Stomach (tissue), 9 donors: ENCODE data around the gene KRT76. TPM values are rescaled to one million over a fixed set of nuclear protein-coding genes. Genes with fewer than 3 reads are reported as not detected.

Source experiments
- DNase-seq, 2 donors: peaks; one replicate each; pipeline versions ENCODE4 v3.0.0 to v3.0.0-alpha.2; 2013 to 2019
- H3K27ac ChIP-seq, 5 donors: fragments of 200-600 bp in 4 of 5; sonication (generic) in 4 of 5; one replicate each; pipeline ENCODE4 v1.5.1; 2013 to 2019; ENCODE audit warnings: mild to moderate bottlenecking in 1 of 5, moderate library complexity in 1 of 5
- H3K27me3 ChIP-seq, 3 donors: fragments of 200-600 bp; sonication (generic); one replicate each; pipeline ENCODE4 v1.5.1; 2017 to 2019; ENCODE audit warnings: mixed run types in 1 of 3
- H3K36me3 ChIP-seq, 4 donors: fragments of 200-600 bp; sonication (generic); 1 replicate in 3 of 4; 2 replicates in 1 of 4; pipeline ENCODE4 v1.5.1; 2016 to 2019
- H3K4me1 ChIP-seq, 4 donors: fragments of 200-600 bp; sonication (generic); one replicate each; pipeline ENCODE4 v1.5.1; 2016 to 2019
- H3K4me3 ChIP-seq, 4 donors: fragments of 200-600 bp; sonication (generic) in 3 of 4; one replicate each; pipeline ENCODE4 v1.5.1; 2016 to 2019; ENCODE audit warnings: mild to moderate bottlenecking in 1 of 4
- H3K9me3 ChIP-seq, 4 donors: fragments of 200-600 bp; sonication (generic); one replicate each; pipeline ENCODE4 v1.5.1; 2016 to 2019
- CTCF ChIP-seq, 7 experiments: fragments of 450-650 bp in 4 of 7; fragments of 200-600 bp in 3 of 7; sonication (generic) in 3 of 7; IDR thresholded peaks; one replicate each; pipeline ENCODE4 v1.5.1; 2016 to 2019; ENCODE audit warnings: antibody characterized with exemption in 7 of 7, control low read depth in 2 of 7, mild to moderate bottlenecking in 1 of 7
- EP300 ChIP-seq: sonication (generic); formaldehyde crosslinking; IDR thresholded peaks from one replicate; pipeline ENCODE4 v1.6.1; 2017; ENCODE audit warnings: antibody characterized with exemption
- POLR2A ChIP-seq, 4 donors: fragments of 450-650 bp; IDR thresholded peaks; one replicate each; pipeline ENCODE4 v1.6.1; 2016; ENCODE audit warnings: antibody characterized with exemption in 4 of 4, control low read depth in 2 of 4, mild to moderate bottlenecking in 1 of 4, moderate library complexity in 1 of 4
- POLR2AphosphoS5 ChIP-seq, 3 donors: sonication (generic); formaldehyde crosslinking; IDR thresholded peaks; one replicate each; pipeline ENCODE4 v1.6.1; 2016; ENCODE audit warnings: antibody characterized with exemption in 3 of 3
- WGBS, 5 donors: extraction: QIAGEN DNeasy Blood & Tissue Kit in 3 of 5; methylation state at CpG; one replicate each; pipeline versions ENCODE4 v1.1.5 to v1.1.7; 2013 to 2018; 5-methylcytosine and 5-hydroxymethylcytosine counted together
- intact Hi-C: fragments of 100-400 bp; cut with DNase I; formaldehyde crosslinking; loops from one replicate; pipeline ENCODE4 v1.15.1; 2023; ENCODE audit warnings: low total_unique reads
- polyA plus RNA-seq, 3 donors: library from polyadenylated mRNA; stranded (reverse); fragments of 200-250 nt; gene quantifications; one replicate each; pipeline ENCODE4 v1.2.3, GENCODE V29; 2013
- total RNA-seq, 5 donors: library from RNA; depleted of rRNA; stranded (reverse); fragments of >200 nt; gene quantifications; one replicate each; pipeline versions ENCODE4 v1.1.0 to v1.2.3, GENCODE V29; 2014 to 2016
- donor health status: healthy with polysubstance abuse.
- donor health status: Bipolar disorder and iron deficiency.
- donor health status: healthy.

The KRT76 gene
- total and polyA plus RNA-seq, 8 donors: not detected

DNA sequence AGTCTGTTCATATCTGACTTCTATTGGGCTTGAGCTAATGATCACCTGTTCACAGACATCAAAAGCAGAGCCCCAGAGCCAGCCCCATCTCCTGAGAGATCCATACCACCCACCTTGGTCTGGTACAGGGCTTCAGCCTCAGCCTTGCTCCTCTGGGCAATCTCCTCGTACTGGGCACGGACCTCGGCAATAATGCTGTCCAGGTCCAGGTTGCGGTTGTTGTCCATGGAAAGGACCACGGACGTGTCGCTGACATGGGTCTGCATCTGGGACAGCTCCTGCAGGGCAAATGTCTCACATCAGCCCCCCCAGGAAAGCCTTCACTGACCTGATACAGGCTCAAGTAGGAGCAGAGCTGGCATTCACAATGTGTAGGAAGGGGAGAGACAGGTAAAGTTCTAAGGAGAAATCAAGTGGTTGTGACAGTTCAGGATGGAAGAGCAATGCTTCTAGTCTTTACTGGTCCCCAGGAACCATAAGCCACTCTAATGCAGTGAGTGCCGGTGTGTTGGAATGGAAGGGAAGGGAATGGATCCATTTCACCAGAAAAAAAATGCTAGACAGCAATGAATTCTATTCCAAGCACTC is 31.5 kb upstream of the KRT76 start:
- no peak for TF ChIP-seq CTCF (IDR thresholded peaks at IDR 0.05)
- no peak for TF ChIP-seq EP300
- TF ChIP-seq POLR2A (IDR thresholded peaks at IDR 0.05): no peak
- TF ChIP-seq POLR2AphosphoS5 (IDR thresholded peaks at IDR 0.05): no peak
- DNase-seq: no peak
- Histone ChIP-seq H3K4me1 (no peaks in the 10 kb centered on the region), H3K27me3 (peaks cover 0 to 10% (median 0%) of the 10 kb centered on the region in 3 donors), H3K27ac (no peak overlapping the region), H3K9me3 (no peaks in the 10 kb centered on the region), H3K36me3 (no peaks in the 10 kb centered on the region), H3K4me3 (no peak overlapping the region)
- intact Hi-C loops: no loop called here
- 90 to 94% (median 92%) methylated on average over 8 of the region's 8 CpGs for WGBS, 5 donors

DNA sequence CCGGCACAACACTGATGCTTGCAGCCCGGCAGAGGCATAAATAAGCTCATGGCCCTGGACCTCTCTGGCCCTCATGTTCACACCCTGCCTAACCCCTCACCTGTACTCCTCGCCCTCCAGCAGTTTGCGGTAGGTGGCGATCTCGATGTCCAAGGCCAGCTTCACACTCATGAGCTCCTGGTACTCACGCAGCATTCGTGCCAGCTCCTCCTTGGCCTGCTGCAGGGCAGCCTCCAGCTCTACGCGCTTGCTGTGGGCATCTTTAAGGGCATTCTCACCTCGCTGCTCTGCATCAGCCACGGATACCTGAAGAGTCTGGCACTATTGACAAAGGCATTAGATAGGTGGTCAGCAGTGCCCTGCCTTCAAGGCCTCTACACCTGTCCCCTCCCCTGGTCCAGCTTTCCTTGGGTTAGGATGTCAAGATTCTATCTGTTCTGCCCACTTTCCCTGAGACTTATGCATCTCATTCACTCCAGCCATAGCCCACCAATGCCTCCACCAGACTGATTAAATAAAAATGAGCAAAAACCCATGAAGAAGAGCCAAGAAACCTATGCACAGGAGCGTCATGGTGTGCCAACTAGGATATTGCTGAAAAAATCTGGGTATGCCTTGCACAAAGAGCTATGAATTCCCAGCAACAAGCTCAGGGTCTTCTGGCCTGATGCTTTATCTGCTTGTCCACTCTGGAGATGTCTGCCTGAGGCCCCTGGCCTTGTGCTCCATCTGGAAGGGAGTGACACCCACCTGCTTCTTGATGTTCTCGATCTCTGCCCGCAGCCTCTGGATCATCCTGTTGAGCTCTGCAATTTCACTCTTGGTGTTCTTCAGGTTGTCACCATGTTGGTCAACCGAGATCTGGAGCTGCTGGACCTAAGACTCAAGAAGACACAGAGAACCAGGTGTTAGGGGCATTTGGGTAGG is 30.7 kb upstream of the KRT76 start:
- no peak for DNase-seq
- Histone ChIP-seq H3K9me3 (no peaks in the 10 kb centered on the region), H3K4me1 (no peaks in the 10 kb centered on the region), H3K36me3 (no peaks in the 10 kb centered on the region), H3K27me3 (peaks cover 0 to 10% (median 0%) of the 10 kb centered on the region in 3 donors), H3K27ac (no peak overlapping the region), H3K4me3 (no peak overlapping the region)
- intact Hi-C loops: no loop called here
- 84 to 92% (median 89%) methylated on average over 11 to 16 of the region's 16 CpGs for WGBS, 5 donors
- TF ChIP-seq POLR2A (IDR thresholded peaks at IDR 0.05): no peak
- no peak for TF ChIP-seq CTCF (IDR thresholded peaks at IDR 0.05)
- no peak for TF ChIP-seq POLR2AphosphoS5 (IDR thresholded peaks at IDR 0.05)
- TF ChIP-seq EP300: no peak

DNA sequence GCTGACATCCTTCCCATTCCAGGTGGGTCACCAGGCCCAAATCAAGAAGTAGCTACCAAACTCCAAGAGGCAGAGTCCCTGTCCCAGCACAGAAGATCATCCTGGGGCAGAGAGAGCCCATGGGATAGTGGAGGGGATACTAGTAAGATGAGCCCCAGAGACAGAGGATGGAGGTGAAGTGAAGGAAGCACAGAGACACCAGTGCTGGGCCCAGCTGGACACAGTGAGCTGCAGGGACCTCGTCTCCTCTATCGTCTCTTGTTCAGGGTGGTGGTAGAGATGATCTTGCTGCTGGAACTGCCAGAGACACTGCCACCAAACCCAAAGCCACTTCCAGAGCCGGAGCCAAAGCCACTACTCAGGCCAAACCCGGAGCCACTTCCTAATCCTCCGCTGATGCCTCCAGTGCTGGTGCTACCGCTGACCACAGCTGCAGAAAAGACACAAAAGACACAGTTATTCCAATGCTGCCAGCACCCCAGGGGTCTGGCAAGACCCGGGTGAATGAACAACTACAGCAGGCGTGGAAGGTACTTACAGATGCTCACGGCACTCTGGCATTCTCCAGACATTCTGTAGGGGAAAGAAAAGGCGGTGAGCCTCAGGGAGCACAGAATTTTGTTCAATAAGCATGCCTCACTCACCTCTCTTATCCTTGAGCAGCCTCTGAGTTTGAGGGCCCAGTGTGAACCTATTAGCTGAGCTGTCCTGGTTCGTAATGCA is 29.8 kb upstream of the KRT76 start:
- Histone ChIP-seq H3K27me3 (peaks cover 0 to 10% (median 0%) of the 10 kb centered on the region in 3 donors), H3K27ac (no peak overlapping the region), H3K4me3 (no peak overlapping the region), H3K36me3 (no peaks in the 10 kb centered on the region), H3K9me3 (no peaks in the 10 kb centered on the region), H3K4me1 (no peaks in the 10 kb centered on the region)
- TF ChIP-seq POLR2A (IDR thresholded peaks at IDR 0.05) (no peak), EP300 (no peak), POLR2AphosphoS5 (IDR thresholded peaks at IDR 0.05) (no peak), CTCF (IDR thresholded peaks at IDR 0.05) (no peak)
- 83 to 92% (median 85%) methylated on average over 8 to 11 of the region's 11 CpGs for WGBS, 5 donors
- no peak for DNase-seq
- intact Hi-C loops: no loop called here

- TF ChIP-seq CTCF (IDR thresholded peaks at IDR 0.05): no peak
- TF ChIP-seq EP300: no peak
- TF ChIP-seq POLR2A (IDR thresholded peaks at IDR 0.05): no peak
- no peak for TF ChIP-seq POLR2AphosphoS5 (IDR thresholded peaks at IDR 0.05)
- DNase-seq: no peak
- no peak overlapping the region for H3K4me3 ChIP-seq
- no peaks in the 10 kb centered on the region for H3K9me3 ChIP-seq
- no peaks in the 10 kb centered on the region for H3K4me1 ChIP-seq
- H3K27ac ChIP-seq: no peak overlapping the region
- intact Hi-C loops: no loop called here
- H3K27me3 ChIP-seq: peaks cover 0 to 10% (median 0%) of the 10 kb centered on the region in 3 donors
- WGBS, 5 donors: 86 to 95% (median 94%) methylated on average over 3 of the region's 3 CpGs
- no peaks in the 10 kb centered on the region for H3K36me3 ChIP-seq
These were observed 29.1 kb upstream of the KRT76 start for GRCh38 chr12:52806169-52806811.
